ENCODE results near the gene C2orf76. TPM values are rescaled to one million over a fixed set of nuclear protein-coding genes. Genes with fewer than 3 reads are reported as not detected.
A peak's percentile ranks its signal among the peaks of the same experiment; 100 is the strongest.

The C2orf76 gene
- total RNA-seq, 1 donor from 2014 or later, result 10.3 TPM

- DNase-seq (ENCODE audit: low spot score), result no peak
- Mint-ChIP-seq H3K4me1 (ENCODE audit: low read depth) (no peaks in the 10 kb centered on the region), H3K9me3 (no peaks in the 10 kb centered on the region), H3K36me3 (ENCODE audit: low read depth) (no peaks in the 10 kb centered on the region), H3K27ac (no peak overlapping the region), H3K27me3 (ENCODE audit: insufficient read depth) (no peaks in the 10 kb centered on the region), H3K4me3 (no peak overlapping the region)
- intact Hi-C loops (cut with micrococcal nuclease), result no loop called here
Observed at GRCh38 chr2:119295688-119296375, 70.8 kb downstream of the C2orf76 start.

- H3K36me3 Mint-ChIP-seq (ENCODE audit: low read depth), result no peaks in the 10 kb centered on the region
- H3K4me1 Mint-ChIP-seq (ENCODE audit: low read depth), result no peaks in the 10 kb centered on the region
Observed at GRCh38 chr2:119294671-119295070, 72.0 kb downstream of the C2orf76 start.

GRCh38 chr2:119293900-119294299 is 72.7 kb downstream of the C2orf76 start:
- H3K4me1 Mint-ChIP-seq (ENCODE audit: low read depth), result no peaks in the 10 kb centered on the region
- H3K4me3 Mint-ChIP-seq, result no peak overlapping the region
- no peaks in the 10 kb centered on the region for H3K9me3 Mint-ChIP-seq
- intact Hi-C loops (cut with micrococcal nuclease), result no loop called here
- DNase-seq (ENCODE audit: low spot score), result no peak
- no peaks in the 10 kb centered on the region for H3K27me3 Mint-ChIP-seq (ENCODE audit: insufficient read depth)
- H3K27ac Mint-ChIP-seq, result no peak overlapping the region
- H3K36me3 Mint-ChIP-seq (ENCODE audit: low read depth), result no peaks in the 10 kb centered on the region

More at GRCh38 chr2:119294671-119295070, 72.0 kb downstream of the C2orf76 start:
- no peaks in the 10 kb centered on the region for H3K27me3 Mint-ChIP-seq (ENCODE audit: insufficient read depth)
- no peak overlapping the region for H3K4me3 Mint-ChIP-seq
- intact Hi-C loops (cut with micrococcal nuclease), result no loop called here
- no peak overlapping the region for H3K27ac Mint-ChIP-seq
- no peaks in the 10 kb centered on the region for H3K9me3 Mint-ChIP-seq
- no peak for DNase-seq (ENCODE audit: low spot score)

GRCh38 chr2:119293254-119293653 is 73.4 kb downstream of the C2orf76 start:
- Mint-ChIP-seq H3K9me3 (no peaks in the 10 kb centered on the region), H3K36me3 (ENCODE audit: low read depth) (no peaks in the 10 kb centered on the region), H3K27me3 (ENCODE audit: insufficient read depth) (no peaks in the 10 kb centered on the region), H3K27ac (no peak overlapping the region), H3K4me3 (no peak overlapping the region), H3K4me1 (ENCODE audit: low read depth) (no peaks in the 10 kb centered on the region)
- no peak for DNase-seq (ENCODE audit: low spot score)
- intact Hi-C loops (cut with micrococcal nuclease), result no loop called here

GRCh38 chr2:119292226-119292625 is 74.4 kb downstream of the C2orf76 start:
- Mint-ChIP-seq H3K27me3 (ENCODE audit: insufficient read depth) (no peaks in the 10 kb centered on the region), H3K9me3 (no peaks in the 10 kb centered on the region), H3K36me3 (ENCODE audit: low read depth) (no peaks in the 10 kb centered on the region), H3K27ac (no peak overlapping the region), H3K4me3 (no peak overlapping the region), H3K4me1 (ENCODE audit: low read depth) (no peaks in the 10 kb centered on the region)
- DNase-seq (ENCODE audit: low spot score), result no peak
- intact Hi-C loops (cut with micrococcal nuclease), result no loop called here

GRCh38 chr2:119291588-119292167 is 75.0 kb downstream of the C2orf76 start:
- Mint-ChIP-seq H3K27ac (no peak overlapping the region), H3K4me1 (ENCODE audit: low read depth) (no peaks in the 10 kb centered on the region), H3K4me3 (no peak overlapping the region), H3K27me3 (ENCODE audit: insufficient read depth) (no peaks in the 10 kb centered on the region), H3K36me3 (ENCODE audit: low read depth) (no peaks in the 10 kb centered on the region), H3K9me3 (no peaks in the 10 kb centered on the region)
- intact Hi-C loops (cut with micrococcal nuclease), result loop anchor here (1.0 kb wide), 1 partner anchor 410 kb away; no protein-coding TSS in a partner anchor
- DNase-seq (ENCODE audit: low spot score), result no peak

GRCh38 chr2:119290859-119291587 is 75.6 kb downstream of the C2orf76 start:
- no peak overlapping the region for H3K4me3 Mint-ChIP-seq
- H3K9me3 Mint-ChIP-seq, result no peaks in the 10 kb centered on the region
- intact Hi-C loops (cut with micrococcal nuclease), result loop anchor here (1.0 kb wide), 1 partner anchor 410 kb away; no protein-coding TSS in a partner anchor
- no peaks in the 10 kb centered on the region for H3K27me3 Mint-ChIP-seq (ENCODE audit: insufficient read depth)
- peak; percentile 27 for DNase-seq (ENCODE audit: low spot score)
- H3K4me1 Mint-ChIP-seq (ENCODE audit: low read depth), result no peaks in the 10 kb centered on the region
- H3K27ac Mint-ChIP-seq, result no peak overlapping the region
- H3K36me3 Mint-ChIP-seq (ENCODE audit: low read depth), result no peaks in the 10 kb centered on the region

- Mint-ChIP-seq H3K4me1 (ENCODE audit: low read depth) (no peaks in the 10 kb centered on the region), H3K9me3 (no peaks in the 10 kb centered on the region), H3K4me3 (no peak overlapping the region), H3K27me3 (ENCODE audit: insufficient read depth) (no peaks in the 10 kb centered on the region), H3K36me3 (ENCODE audit: low read depth) (no peaks in the 10 kb centered on the region), H3K27ac (no peak overlapping the region)
- intact Hi-C loops (cut with micrococcal nuclease), result no loop called here
- no peak for DNase-seq (ENCODE audit: low spot score)
Observed at GRCh38 chr2:119289642-119290041, 77.0 kb downstream of the C2orf76 start.

GRCh38 chr2:119289093-119289492 is 77.5 kb downstream of the C2orf76 start:
- no peak overlapping the region for H3K27ac Mint-ChIP-seq
- no peaks in the 10 kb centered on the region for H3K36me3 Mint-ChIP-seq (ENCODE audit: low read depth)

GRCh38 chr2:119288576-119288975 is 78.1 kb downstream of the C2orf76 start:
- intact Hi-C loops (cut with micrococcal nuclease), result no loop called here
- no peaks in the 10 kb centered on the region for H3K36me3 Mint-ChIP-seq (ENCODE audit: low read depth)
- H3K4me1 Mint-ChIP-seq (ENCODE audit: low read depth), result no peaks in the 10 kb centered on the region
- no peak for DNase-seq (ENCODE audit: low spot score)
- H3K27ac Mint-ChIP-seq, result no peak overlapping the region
- H3K9me3 Mint-ChIP-seq, result no peaks in the 10 kb centered on the region
- H3K4me3 Mint-ChIP-seq, result no peak overlapping the region
- H3K27me3 Mint-ChIP-seq (ENCODE audit: insufficient read depth), result no peaks in the 10 kb centered on the region

More at GRCh38 chr2:119289093-119289492, 77.5 kb downstream of the C2orf76 start:
- intact Hi-C loops (cut with micrococcal nuclease), result no loop called here
- Mint-ChIP-seq H3K4me3 (no peak overlapping the region), H3K27me3 (ENCODE audit: insufficient read depth) (no peaks in the 10 kb centered on the region), H3K9me3 (no peaks in the 10 kb centered on the region), H3K4me1 (ENCODE audit: low read depth) (no peaks in the 10 kb centered on the region)
- no peak for DNase-seq (ENCODE audit: low spot score)

GRCh38 chr2:119286661-119287060 is 80.0 kb downstream of the C2orf76 start:
- intact Hi-C loops (cut with micrococcal nuclease), result no loop called here
- no peaks in the 10 kb centered on the region for H3K36me3 Mint-ChIP-seq (ENCODE audit: low read depth)
- no peak for DNase-seq (ENCODE audit: low spot score)
- H3K27me3 Mint-ChIP-seq (ENCODE audit: insufficient read depth), result no peaks in the 10 kb centered on the region
- no peaks in the 10 kb centered on the region for H3K9me3 Mint-ChIP-seq
- H3K4me3 Mint-ChIP-seq, result no peak overlapping the region
- no peaks in the 10 kb centered on the region for H3K4me1 Mint-ChIP-seq (ENCODE audit: low read depth)
- H3K27ac Mint-ChIP-seq, result no peak overlapping the region

- Mint-ChIP-seq H3K9me3 (no peaks in the 10 kb centered on the region), H3K4me1 (ENCODE audit: low read depth) (no peaks in the 10 kb centered on the region)
Observed at GRCh38 chr2:119283873-119284331, 82.7 kb downstream of the C2orf76 start.

GRCh38 chr2:119282996-119283511 is 83.6 kb downstream of the C2orf76 start:
- Mint-ChIP-seq H3K4me1 (ENCODE audit: low read depth) (no peaks in the 10 kb centered on the region), H3K27me3 (ENCODE audit: insufficient read depth) (peaks cover 2% of the 10 kb centered on the region), H3K27ac (no peak overlapping the region), H3K4me3 (no peak overlapping the region), H3K9me3 (no peaks in the 10 kb centered on the region), H3K36me3 (ENCODE audit: low read depth) (no peaks in the 10 kb centered on the region)
- intact Hi-C loops (cut with micrococcal nuclease), result no loop called here
- no peak for DNase-seq (ENCODE audit: low spot score)

More at GRCh38 chr2:119283873-119284331, 82.7 kb downstream of the C2orf76 start:
- no peak overlapping the region for H3K27ac Mint-ChIP-seq
- no peak for DNase-seq (ENCODE audit: low spot score)
- no peak overlapping the region for H3K4me3 Mint-ChIP-seq
- intact Hi-C loops (cut with micrococcal nuclease), result no loop called here
- no peaks in the 10 kb centered on the region for H3K36me3 Mint-ChIP-seq (ENCODE audit: low read depth)
- H3K27me3 Mint-ChIP-seq (ENCODE audit: insufficient read depth), result peaks cover 2% of the 10 kb centered on the region

Measured in activated T-helper 1 cell treated with anti-CD3 and anti-CD28 coated beads, Interleukin-12 subunit alpha, Interleukin-12 subunit beta, Interleukin-2, Interleukin-4 antibody, amounts not matched to agents 30 ng/mL and 10 ng/mL and 1 ng/mL, durations not matched to agents 14 hours and 24 hours and 36 hours (primary cell).